Large intestine (tissue), 3 donors: ENCODE data around the gene LUC7L2. TPM values are rescaled to one million over a fixed set of nuclear protein-coding genes. Genes with fewer than 3 reads are reported as not detected.
A peak's percentile ranks its signal among the peaks of the same experiment; 100 is the strongest.
"Not testable (repeated sequence)": the region's sequence is repeated elsewhere in the genome, so short reads cannot be mapped to it uniquely, and the experiment has no call there.

Source experiments
- DNase-seq, 2 donors: peaks; one replicate each; pipeline versions ENCODE4 v3.0.0 to v3.0.0-alpha.2; 2013
- H3K27ac ChIP-seq: one replicate; pipeline ENCODE4 v1.5.1; 2013; ENCODE audit warnings: low read length
- H3K27me3 ChIP-seq: 2 replicates; pipeline ENCODE4 v1.6.1; 2013; ENCODE audit warnings: low read length; ENCODE audit not compliant: control insufficient read depth, insufficient read depth
- H3K36me3 ChIP-seq: 2 replicates; pipeline ENCODE4 v1.6.1; 2013; ENCODE audit warnings: low read length; ENCODE audit not compliant: control insufficient read depth, insufficient read depth
- H3K4me1 ChIP-seq: one replicate; pipeline ENCODE4 v1.6.1; 2013; ENCODE audit warnings: low read length; ENCODE audit not compliant: control insufficient read depth, insufficient read depth
- H3K4me3 ChIP-seq: one replicate; pipeline ENCODE4 v1.5.1; 2013; ENCODE audit warnings: low read length
- H3K9me3 ChIP-seq: one replicate; pipeline ENCODE4 v1.6.1; 2013; ENCODE audit warnings: mild to moderate bottlenecking, low read depth, low read length, moderate library complexity; ENCODE audit not compliant: control insufficient read depth
- WGBS: methylation state at CpG from one replicate; pipeline ENCODE4 v1.1.5; 2013; ENCODE audit warnings: low lambda C conversion rate; ENCODE audit not compliant: insufficient coverage; 5-methylcytosine and 5-hydroxymethylcytosine counted together
- polyA plus RNA-seq: library from polyadenylated mRNA; unstranded; fragments of 120-200 nt; gene quantifications from one replicate; pipeline ENCODE4 v1.2.1, GENCODE V29; 2013

The LUC7L2 gene
- polyA plus RNA-seq, 1 donor: 101 TPM

- WGBS: no CpG with 5 or more reads among the region's 12 CpGs
- not testable (repeated sequence) for H3K4me1 ChIP-seq, H3K9me3 ChIP-seq, DNase-seq, H3K36me3 ChIP-seq, H3K4me3 ChIP-seq, H3K27ac ChIP-seq, H3K27me3 ChIP-seq
These were observed 103.7 kb downstream of the LUC7L2 start for GRCh38 chr7:139463421-139463820.

DNA sequence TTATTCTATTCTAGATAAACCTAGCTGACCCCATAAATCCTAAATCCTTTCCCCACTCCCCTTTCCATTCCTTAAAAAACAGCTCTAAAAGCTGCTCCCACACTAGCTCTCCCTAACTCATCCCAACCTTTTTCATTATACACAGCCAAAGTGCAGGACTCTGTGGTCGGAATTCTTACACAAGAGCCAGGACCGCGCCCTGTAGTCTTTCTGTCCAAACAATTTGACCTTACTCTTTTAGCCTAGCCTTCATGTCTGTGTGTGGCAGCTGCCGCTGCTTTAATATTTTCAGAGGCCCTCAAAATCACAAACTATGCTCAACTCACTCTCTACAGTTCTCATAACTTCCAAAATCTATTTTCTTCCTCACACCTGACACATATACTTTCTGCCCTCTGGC lies 104.8 kb downstream of the LUC7L2 start:
- not testable (repeated sequence) for DNase-seq
- 100% methylated on average over 1 of the region's 4 CpGs for WGBS

DNA sequence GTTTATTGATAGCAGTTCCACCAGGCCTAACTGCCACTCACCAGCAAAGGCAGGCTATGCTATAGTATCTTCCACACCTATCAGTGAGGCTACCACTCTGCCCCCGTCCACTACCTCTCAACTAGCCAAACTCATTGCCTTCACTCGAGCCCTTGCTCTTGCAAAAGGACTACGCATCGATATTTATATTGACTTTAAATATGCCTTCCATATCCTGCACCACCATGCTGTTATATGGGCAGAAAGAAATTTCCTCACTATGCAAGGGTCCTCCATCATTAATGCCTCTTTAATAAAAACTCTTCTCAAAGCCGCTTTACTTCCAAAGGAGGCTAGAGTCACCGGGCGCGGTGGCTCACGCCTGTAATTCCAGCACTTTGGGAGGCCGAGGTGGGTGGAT lies 105.4 kb downstream of the LUC7L2 start:
- not testable (repeated sequence) for DNase-seq, H3K9me3 ChIP-seq, H3K36me3 ChIP-seq, H3K27me3 ChIP-seq, H3K27ac ChIP-seq, H3K4me1 ChIP-seq, H3K4me3 ChIP-seq
- WGBS: 100% methylated on average over 1 of the region's 10 CpGs

More for the DNA sequence above, 104.8 kb downstream of the LUC7L2 start:
- not testable (repeated sequence) for H3K27ac ChIP-seq, H3K4me1 ChIP-seq, H3K9me3 ChIP-seq, H3K27me3 ChIP-seq, H3K36me3 ChIP-seq, H3K4me3 ChIP-seq

- H3K4me3 ChIP-seq, H3K9me3 ChIP-seq, H3K27me3 ChIP-seq, H3K4me1 ChIP-seq, H3K36me3 ChIP-seq, H3K27ac ChIP-seq: not testable (repeated sequence)
- WGBS: no CpG with 5 or more reads among the region's 7 CpGs
- DNase-seq: peak in 1 of 2 donors; percentile 18
These were observed 108.0 kb downstream of the LUC7L2 start for GRCh38 chr7:139467729-139468128.

GRCh38 chr7:139468281-139468680 lies 108.6 kb downstream of the LUC7L2 start:
- WGBS: 44% methylated on average over 2 of the region's 5 CpGs
- DNase-seq, H3K36me3 ChIP-seq, H3K4me3 ChIP-seq, H3K27me3 ChIP-seq, H3K27ac ChIP-seq, H3K9me3 ChIP-seq, H3K4me1 ChIP-seq: not testable (repeated sequence)

- peaks cover 8% of the 10 kb centered on the region for H3K9me3 ChIP-seq
- no peaks in the 10 kb centered on the region for H3K27me3 ChIP-seq
- no peaks in the 10 kb centered on the region for H3K36me3 ChIP-seq
- H3K27ac ChIP-seq: no peak overlapping the region
- DNase-seq: no peak
- H3K4me1 ChIP-seq: no peaks in the 10 kb centered on the region
- 83% methylated on average over 1 of the region's 7 CpGs for WGBS
- H3K4me3 ChIP-seq: no peak overlapping the region
These were observed 112.2 kb downstream of the LUC7L2 start for GRCh38 chr7:139471740-139472353.

Other genes with a start within 250 kb of the LUC7L2 start
- gene UBN2, start 128.7 kb upstream of the LUC7L2 start, polyA plus RNA-seq: 14.2 TPM
- 19.0 TPM for gene FMC1, start 18.6 kb upstream of the LUC7L2 start, polyA plus RNA-seq
- gene KLRG2, start 123.8 kb downstream of the LUC7L2 start, polyA plus RNA-seq: 0.03 TPM
- gene CLEC2L, start 163.8 kb downstream of the LUC7L2 start, polyA plus RNA-seq: 1.5 TPM